HG03442 (cell line): ENCODE measurements around the gene ANKRD44.

Source experiments
- ATAC-seq: cut with Tn5 transposase; IDR thresholded peaks from one replicate; pipeline ENCODE4 v1.9.1; 2021; ENCODE audit warnings: mild to moderate bottlenecking, moderate library complexity; ENCODE audit not compliant: unreplicated experiment

The ANKRD44 gene

GRCh38 chr2:197124639-197125390 lies 185.8 kb downstream of the ANKRD44 start:
- ATAC-seq, result no peak

- no peak for ATAC-seq
Measured at GRCh38 chr2:197122821-197123220, 187.8 kb downstream of the ANKRD44 start.

- ATAC-seq, result no peak
Measured at GRCh38 chr2:197121756-197122385, 188.7 kb downstream of the ANKRD44 start.

GRCh38 chr2:197121255-197121654 lies 189.3 kb downstream of the ANKRD44 start:
- no peak for ATAC-seq

GRCh38 chr2:197116306-197116879 lies 194.2 kb downstream of the ANKRD44 start:
- ATAC-seq, result no peak

- no peak for ATAC-seq
Measured at GRCh38 chr2:197115325-197115724, 195.3 kb downstream of the ANKRD44 start.

GRCh38 chr2:197113275-197113711 lies 197.3 kb downstream of the ANKRD44 start:
- ATAC-seq, result peak; percentile 75

- no peak for ATAC-seq
Measured at GRCh38 chr2:197109326-197109725, 201.3 kb downstream of the ANKRD44 start.

DNA sequence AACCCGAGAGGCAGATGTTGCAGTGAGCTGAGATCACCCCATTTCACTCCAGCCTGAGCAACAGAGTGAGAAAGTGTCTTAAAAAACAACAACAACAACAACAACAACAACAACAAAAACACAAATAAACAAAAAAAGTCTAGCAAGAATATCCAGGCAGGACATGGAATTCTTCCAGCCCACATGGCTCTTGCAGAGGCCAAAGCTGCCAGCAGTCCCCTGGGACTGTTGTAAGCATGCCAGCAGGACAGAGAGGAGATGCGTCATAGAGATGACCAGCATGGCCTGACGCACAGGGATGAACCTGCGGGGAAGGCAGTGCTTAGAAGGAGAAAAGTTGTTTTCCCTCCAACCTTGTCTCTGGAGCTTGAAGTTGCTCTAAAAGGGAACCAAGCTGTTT lies 201.8 kb downstream of the ANKRD44 start:
- ATAC-seq, result no peak

GRCh38 chr2:197107291-197108269 lies 203.0 kb downstream of the ANKRD44 start:
- no peak for ATAC-seq

DNA sequence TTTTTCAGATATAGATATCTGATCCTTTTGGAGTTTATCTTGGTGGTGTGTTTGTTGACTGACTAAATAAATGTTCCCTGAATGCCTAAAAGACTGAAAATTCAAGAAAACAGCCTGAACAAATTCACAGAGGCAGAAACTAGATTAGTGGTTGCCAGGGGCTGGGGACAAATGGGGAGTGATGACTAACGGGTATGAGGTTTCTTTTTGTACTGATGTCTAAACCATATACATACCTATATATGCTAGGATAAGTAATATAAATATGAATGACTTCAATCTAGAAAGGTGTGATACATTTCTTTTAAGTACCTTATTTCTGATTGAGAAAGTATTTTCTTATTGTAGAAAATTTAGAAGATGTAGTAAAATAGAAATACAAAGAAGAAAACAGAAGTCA lies 207.2 kb downstream of the ANKRD44 start:
- no peak for ATAC-seq

- no peak for ATAC-seq
Measured at GRCh38 chr2:197102231-197102630, 208.3 kb downstream of the ANKRD44 start.

DNA sequence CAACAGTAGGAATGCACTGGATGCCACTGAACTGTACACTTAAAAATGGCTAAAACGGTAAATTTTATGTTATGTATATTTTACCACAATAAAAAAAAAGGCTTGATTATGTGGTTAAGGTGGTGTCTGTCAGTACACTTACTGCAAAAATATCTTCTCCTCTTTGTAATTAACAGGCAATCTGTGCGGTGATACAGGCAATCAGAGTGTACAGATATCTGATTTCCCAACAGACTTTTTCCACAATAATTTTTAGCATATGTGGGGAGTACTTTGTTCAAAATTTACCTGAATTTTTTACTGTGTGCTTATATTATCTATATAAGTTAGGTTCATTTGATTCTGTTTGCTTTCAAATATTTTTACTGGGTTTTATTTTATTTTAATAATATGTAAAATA lies 209.1 kb downstream of the ANKRD44 start:
- no peak for ATAC-seq

DNA sequence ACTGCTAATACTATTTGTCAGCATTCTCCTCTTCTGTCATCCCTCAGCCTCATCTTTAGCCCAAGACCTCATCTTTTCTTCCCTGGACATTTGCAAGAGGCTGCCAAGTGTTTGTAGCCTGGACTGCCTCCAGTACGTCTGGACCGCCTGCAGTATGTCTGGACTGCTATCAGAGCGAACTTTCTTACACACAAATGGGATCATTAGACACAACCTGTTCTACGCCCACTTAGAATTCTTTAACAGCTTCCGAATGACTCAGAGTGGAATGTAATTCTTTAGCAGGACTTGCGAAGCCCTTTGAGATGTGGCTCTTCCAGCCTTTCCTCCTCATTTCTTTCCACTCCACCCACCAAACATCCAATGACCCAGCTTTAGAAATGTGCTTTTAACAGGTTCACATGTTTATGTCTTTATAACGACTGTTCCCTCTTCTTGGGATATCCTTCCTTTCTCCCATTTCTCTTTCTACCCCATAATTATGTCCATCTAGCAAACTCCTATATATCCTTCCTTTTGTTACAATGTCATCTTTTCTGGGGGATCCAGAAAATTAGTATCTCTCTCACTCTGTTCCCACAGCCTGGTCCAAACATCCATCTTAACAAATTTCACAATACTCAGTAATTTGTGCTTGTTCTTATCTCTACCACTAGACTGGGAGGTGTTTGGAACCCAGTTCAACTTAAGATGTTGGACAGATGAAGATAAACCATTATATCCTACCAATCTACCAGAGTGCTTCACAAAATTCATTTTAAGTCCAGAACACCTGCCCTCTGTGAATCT lies 212.8 kb downstream of the ANKRD44 start:
- ATAC-seq, result no peak

- ATAC-seq, result no peak
Measured at GRCh38 chr2:197096649-197097048, 213.9 kb downstream of the ANKRD44 start.

DNA sequence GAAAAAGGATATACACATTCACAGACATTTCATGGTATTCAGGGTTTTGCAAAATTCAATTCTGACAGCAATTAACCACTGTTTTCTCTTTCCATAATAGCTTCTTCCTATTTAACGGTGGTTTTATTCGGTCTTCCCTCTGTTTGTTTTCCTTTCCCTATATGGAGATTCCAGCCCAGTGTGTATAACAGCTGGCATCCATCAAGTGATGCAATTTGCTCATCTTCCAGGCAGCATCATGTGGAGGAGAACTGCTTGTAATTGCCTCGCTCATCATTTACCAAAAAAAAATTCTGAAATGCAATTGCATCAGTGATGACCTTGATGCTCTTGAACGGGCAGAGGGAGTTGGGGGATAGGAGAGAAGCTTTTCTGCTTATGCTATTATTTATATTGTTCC lies 218.1 kb downstream of the ANKRD44 start:
- ATAC-seq, result no peak

DNA sequence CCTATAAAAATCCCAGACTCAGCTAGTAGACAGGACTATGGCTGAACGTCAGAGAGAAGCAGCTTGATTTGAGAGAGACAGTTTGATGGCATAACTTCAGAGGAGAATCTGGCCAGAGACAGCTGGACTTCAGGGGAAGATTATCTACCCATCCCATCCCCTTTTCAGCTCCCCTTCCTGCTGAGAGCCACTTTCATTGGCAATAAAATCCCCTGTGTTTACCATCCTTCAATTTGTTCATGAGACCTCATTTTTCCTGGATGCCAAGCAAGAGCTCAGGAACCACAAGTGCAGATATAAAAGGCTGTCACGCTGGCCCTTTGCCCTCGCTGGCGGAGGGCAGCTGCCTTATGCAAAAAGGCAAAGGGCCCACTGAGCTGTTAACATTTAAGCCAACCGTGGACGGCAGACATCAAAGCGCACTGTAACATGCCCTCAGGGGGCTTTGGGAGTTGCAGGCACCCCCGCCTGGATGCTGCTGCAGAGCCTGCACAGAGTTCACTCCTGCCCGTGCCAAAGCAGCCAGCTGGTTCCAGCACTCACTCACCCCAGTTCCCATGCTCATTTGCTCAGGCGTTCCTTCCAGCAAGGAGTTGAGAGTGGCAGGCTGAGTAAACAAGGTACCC lies 219.7 kb downstream of the ANKRD44 start:
- no peak for ATAC-seq

DNA sequence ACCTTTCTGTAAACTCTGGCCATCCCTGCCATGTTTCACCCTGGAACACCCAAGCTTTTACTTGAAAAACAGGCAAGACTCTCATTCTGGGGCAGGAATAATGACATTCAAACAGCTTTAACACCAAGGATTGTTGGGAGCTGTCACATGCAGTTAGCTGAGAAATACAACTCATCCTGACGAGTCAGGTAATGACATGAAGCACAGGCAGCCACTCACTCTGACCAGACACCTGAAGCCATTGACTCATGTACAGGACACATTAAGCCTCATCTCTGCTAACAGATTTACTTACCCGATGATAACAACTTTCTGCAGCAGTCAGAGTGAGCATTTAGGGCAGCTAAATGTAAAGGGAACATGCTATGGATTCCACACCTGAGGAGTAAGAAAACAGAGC lies 220.9 kb downstream of the ANKRD44 start:
- no peak for ATAC-seq

- no peak for ATAC-seq
Measured at GRCh38 chr2:197088694-197089093, 221.9 kb downstream of the ANKRD44 start.

DNA sequence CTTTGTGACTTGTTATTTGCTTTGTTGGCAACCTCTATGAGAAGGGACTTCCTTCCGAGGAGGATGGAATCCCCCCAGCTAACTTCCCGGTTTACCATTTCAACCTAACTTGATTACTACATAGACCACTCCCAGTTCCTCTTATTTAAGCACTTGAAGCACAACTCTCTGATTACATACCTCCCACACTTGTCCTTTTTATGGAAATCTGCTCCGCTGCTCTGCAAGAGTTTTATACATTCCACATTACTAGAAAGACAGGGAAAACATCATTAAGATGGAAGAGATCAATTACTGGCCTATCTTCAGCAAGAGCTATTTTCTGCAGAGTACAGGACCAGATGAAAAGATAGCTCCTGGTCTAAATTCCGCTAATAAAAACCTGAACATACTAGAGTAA lies 224.1 kb downstream of the ANKRD44 start:
- ATAC-seq, result peak; percentile 85
